HL-60 (cell line): ENCODE data around the gene ATF1.
"Not testable (repeated sequence)": the region's sequence is repeated elsewhere in the genome, so short reads cannot be mapped to it uniquely, and the experiment has no call there.

Experiments
- CTCF ChIP-seq: IDR thresholded peaks from one replicate; pipeline ENCODE4 v1.5.1; 2011; ENCODE audit warnings: low read length, control low read depth, inconsistent platforms; ENCODE audit not compliant: insufficient read depth
- GABPA ChIP-seq: IDR thresholded peaks from 2 replicates; pipeline ENCODE4 v1.6.1; 2012; ENCODE audit warnings: low read depth
- POLR2AphosphoS5 ChIP-seq: IDR thresholded peaks from 2 replicates; pipeline ENCODE4 v1.6.1; 2012; ENCODE audit warnings: low read depth
- REST ChIP-seq: IDR thresholded peaks from 2 replicates; pipeline ENCODE4 v1.6.1; 2012; ENCODE audit warnings: low read depth; ENCODE audit not compliant: insufficient replicate concordance

GRCh38 chr12:50823724-50824123, 59.8 kb downstream of the ATF1 start:
- TF ChIP-seq CTCF, GABPA, REST, POLR2AphosphoS5: not testable (repeated sequence)
